HG03066 (cell line): ENCODE data around the gene IL1A.

Source experiments
- ATAC-seq: cut with Tn5 transposase; IDR thresholded peaks from one replicate; pipeline ENCODE4 v1.9.1; 2021; ENCODE audit warnings: low read depth; ENCODE audit not compliant: unreplicated experiment

The IL1A gene

GRCh38 chr2:112818094-112818902, 34.0 kb upstream of the IL1A start:
- ATAC-seq, result no peak

- no peak for ATAC-seq
These were observed 32.9 kb upstream of the IL1A start for GRCh38 chr2:112817082-112817689.

- no peak for ATAC-seq
These were observed 30.0 kb upstream of the IL1A start for GRCh38 chr2:112814278-112814677.

DNA sequence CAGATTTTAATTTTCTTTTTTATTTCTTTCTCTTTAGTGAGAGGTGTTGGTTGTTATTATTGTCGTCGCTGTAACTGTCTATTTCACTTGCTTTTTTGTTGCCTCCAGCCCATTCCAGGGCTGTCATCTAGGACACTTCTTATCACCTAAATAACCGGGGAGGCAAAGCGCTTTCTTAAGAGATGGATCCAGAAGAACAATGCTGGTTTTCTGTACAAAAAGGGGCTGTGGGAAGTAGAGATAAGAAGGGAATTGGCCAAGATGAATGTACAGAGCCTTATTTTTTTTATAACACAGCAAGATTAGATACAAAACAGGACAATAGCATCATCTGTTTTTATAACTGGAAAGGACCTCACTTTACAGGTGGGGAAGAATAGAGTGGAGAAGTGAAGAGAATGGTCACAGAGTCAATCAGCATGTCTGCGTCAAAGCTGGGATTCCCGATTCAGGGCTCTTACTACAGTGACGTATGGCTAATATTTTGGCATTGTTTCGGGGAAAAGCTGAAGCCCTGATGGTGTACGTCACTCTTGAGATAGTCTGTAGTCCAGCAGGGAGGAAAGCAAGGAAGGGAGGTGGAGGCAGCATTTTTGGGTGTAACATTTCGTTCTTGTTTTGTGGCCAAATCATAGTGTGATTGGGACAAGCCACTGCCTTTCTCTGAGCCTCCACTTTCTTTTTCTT, 29.1 kb upstream of the IL1A start:
- no peak for ATAC-seq

DNA sequence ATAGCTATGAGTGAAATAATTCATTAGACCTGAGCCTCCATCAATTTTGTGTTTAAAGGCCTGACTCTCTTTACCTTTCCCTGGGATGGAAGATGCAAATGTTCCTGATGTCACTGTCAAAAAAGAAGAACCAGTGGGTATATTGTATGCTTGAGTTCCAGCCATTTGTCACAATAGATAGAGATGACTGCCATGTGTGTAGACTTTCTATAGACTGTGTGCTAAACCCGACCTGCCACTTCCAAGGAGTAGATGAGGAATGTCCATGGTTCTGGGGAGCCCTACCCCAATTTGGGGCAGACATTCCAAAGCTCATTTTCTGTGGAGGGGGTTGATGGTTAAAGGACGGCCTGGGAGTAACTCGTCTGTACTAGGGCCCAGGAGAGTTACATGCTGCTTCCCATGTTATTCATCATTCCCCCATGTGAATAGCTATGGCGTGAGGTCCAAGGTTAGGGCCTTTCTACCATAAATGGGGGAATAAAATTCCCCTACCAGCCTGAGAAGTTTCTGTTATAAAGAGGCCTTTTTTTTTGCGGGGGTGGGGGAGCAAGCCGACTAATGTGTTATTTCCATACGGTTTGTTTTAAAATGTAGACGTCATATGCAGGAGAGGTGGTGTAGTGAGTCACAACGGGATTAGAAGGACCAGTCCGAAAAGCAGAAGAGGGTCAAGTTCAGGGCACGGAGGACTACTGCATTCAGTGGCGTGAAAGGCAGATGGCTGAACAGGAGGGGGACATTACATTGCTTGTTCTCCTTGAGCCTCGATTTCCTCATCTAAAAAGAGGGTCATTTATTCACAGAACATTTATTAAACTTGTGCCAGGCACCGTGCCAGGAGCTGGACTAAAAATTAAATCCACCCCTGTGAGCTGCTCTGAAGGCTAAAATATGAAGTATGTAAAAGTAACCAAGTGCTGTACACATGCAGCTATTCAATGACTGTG, 28.3 kb upstream of the IL1A start:
- peak; percentile 65 for ATAC-seq

DNA sequence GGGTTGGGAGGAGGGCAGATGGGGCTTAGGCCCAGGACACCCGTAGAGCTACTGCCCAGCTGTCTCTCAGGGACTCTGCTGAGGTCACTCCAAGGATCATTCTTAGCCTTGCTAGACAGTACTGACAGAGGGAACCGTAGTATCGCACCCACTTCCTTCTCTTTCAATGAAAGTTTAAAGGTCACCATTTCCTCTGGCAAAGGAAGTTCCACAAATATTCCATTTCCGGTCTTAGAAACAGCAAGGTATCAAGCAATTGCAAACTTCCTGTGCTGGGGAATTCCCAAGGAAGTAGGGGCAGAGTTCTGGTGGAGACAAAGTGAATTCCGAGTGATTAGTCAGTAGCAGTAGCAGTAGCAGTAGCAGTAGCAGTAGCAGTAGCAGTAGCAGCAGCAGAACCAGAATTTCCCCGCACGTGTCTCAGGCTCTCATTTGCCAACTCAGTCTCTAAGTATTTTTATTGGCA, 27.6 kb upstream of the IL1A start:
- no peak for ATAC-seq

- no peak for ATAC-seq
These were observed 27.1 kb upstream of the IL1A start for GRCh38 chr2:112811276-112811831.

DNA sequence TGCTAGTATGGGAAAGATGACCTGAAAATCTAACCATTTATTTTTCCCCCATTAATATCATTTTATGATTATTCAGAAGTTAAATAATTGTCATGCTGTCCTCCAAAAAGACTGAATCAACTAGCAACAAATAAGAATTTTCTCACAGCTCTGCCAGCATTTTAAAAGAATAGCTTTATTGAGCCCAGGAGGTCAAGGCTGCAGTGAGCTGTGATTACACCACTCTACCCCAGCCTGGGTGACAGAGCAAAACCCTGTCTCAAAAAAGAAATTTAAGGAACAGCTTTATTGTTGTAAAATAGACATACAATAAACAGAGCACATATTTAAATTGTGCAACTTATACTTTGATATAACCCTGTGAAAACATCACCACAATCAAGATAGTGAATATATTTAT, 24.8 kb upstream of the IL1A start:
- ATAC-seq, result no peak

DNA sequence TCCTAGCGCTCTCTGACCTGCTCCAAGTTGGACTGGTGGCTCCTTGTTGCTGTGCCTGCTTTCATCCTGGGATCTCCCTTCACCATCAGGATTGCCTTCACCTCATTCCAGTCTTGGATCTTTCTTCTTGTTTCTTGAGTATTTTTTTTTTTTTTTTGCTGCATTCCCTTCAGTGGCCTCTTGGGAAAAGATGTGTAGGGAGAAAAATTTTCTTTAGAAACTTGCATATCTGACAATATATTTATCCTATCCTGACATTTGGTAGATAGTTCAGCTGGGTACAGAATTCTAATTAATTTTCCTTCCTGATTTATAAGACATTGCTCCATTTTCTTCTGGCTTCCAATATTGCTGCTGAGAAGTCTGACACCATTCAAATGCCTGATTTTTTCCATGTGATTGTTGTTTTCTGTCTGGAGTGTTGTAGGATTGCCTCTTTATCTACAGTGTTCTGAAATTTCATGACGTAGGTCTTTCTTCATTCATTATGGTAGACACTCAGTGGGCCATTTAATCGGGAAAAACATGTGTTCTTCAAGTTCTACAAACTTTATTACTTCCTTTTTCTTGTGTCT, 23.0 kb upstream of the IL1A start:
- no peak for ATAC-seq

GRCh38 chr2:112805542-112805941, 21.2 kb upstream of the IL1A start:
- ATAC-seq, result peak; percentile 78

DNA sequence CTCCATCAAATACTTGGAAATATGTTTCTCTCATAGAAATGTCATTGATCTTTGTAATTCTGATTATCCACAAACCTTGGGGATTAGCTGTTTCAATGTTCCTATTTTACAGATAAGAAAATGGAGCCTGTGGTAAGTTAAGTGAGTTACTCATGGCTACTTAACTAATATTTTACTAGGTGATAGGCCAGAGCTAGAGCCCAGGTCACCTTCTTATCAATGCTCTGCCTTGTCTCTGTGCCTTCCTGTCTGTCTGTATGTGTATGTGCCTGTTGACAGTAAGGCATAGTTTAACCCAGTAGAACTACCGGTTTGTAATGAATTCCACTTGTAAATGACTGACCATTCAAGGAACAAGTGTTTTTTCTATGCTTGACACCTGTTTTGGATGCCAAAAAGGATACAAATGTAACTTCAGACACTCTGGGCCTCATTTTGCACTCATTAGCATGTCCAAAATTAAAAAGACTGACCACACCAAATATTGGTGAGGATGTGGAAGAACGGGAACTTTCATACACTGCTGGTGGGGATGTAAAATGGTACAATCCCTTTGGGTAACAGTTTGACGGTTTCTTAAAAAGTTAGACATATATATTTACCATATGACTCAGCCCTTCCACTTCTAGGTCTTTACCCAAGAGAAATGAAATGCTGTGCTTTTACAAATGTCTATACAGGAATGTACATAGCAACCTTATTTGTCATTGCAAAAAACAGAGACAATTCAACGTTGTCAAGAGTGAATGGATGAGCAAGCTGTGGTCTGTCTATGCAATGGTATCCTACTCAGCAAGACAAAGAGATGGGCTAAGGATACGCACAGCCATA, 19.6 kb upstream of the IL1A start:
- peak; percentile 50 for ATAC-seq

DNA sequence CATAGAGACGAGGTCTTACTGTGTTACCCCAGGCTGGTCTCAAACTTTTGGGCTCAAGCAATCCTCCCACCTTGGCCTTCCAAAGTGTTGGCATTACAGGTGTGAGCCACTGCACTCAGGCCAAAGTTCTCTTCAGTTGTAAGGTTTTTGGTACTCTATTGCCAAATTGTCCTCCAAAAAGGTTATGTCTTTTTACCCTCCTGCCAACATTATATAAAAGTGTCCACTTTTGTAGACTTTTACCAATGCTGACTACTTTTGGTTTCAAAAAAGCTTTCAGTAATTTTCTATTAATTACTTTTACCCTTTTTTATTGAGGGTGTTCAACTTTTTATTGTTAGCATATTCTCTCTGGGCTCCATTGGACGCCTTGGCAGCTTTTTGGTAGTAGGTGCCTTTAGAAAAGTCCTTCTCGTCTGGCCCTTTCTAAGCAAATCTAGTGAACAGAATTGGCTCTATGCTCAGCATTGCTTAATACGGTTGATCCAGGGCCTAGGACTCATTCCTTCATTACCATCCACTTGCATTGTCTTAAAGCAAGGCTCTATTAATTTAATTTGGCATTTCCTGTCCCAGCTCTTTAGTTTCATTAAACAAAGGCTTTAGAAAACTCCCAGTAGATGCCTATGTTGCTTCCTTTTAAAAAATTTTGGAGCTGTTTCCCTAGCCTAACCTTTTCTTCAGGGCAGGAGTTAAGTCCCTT, 16.7 kb upstream of the IL1A start:
- no peak for ATAC-seq

GRCh38 chr2:112798979-112799975, 15.0 kb upstream of the IL1A start:
- ATAC-seq, result no peak

DNA sequence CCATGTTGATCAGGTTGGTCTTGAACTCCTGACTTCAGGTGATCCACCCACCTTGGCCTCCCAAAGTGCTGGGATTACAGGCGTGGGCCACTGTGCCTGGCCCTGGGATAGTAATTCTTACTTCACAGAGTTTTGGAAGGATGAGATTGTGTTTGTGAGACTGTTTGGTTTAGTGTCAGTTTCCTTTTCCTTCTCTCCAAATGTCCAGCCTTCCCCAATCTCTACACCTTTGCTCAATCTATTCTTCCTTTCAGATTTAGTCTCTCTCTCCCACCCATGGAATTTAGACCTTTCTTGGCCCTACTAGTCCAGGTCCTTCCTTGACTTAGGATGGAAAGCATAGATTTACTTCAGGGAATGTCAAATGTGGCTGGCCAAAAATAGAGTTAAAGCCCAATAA, 12.2 kb upstream of the IL1A start:
- ATAC-seq, result no peak

GRCh38 chr2:112795774-112796173, 11.5 kb upstream of the IL1A start:
- ATAC-seq, result no peak

DNA sequence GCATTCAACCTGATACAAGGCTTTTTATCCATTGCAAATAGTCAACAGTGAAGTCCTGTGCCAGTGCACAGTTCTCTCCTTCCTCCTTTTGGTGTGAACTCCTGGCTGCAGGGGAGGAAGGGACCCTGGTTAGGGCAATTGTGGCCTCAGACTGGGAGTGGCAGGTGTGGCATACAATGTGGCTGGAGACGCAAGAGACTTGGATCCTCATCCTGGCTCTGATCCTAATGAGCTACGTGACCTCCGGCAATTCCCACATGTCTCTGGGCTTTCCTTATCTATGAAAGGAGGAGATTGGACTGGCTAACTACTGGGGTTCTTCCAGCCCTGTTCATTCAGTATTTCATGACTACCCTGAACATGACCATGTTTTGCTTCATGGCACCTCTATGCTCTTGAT, 10.5 kb upstream of the IL1A start:
- ATAC-seq, result no peak

- ATAC-seq, result peak; percentile 60
These were observed 9.9 kb upstream of the IL1A start for GRCh38 chr2:112794131-112794733.
